Activated CD8-positive, alpha-beta memory T cell treated with anti-CD3 and anti-CD28 coated beads, Interleukin-2, amount 50 U/mL, for 1 hour (primary cell): ENCODE measurements around the gene RPS6KA2.

ENCODE experiments used
- DNase-seq: peaks from one replicate; pipeline ENCODE4 v3.0.0-alpha.2; 2020; ENCODE audit errors: extremely low read depth

RPS6KA2 gene

GRCh38 chr6:166448432-166448831 is 178.6 kb downstream of the RPS6KA2 start:
- no peak for DNase-seq

GRCh38 chr6:166446567-166447065 is 180.4 kb downstream of the RPS6KA2 start:
- no peak for DNase-seq

GRCh38 chr6:166446146-166446545 is 180.9 kb downstream of the RPS6KA2 start:
- DNase-seq, result no peak

GRCh38 chr6:166444446-166444845 is 182.6 kb downstream of the RPS6KA2 start:
- DNase-seq, result no peak

- DNase-seq, result no peak
These were observed 183.9 kb downstream of the RPS6KA2 start for GRCh38 chr6:166443166-166443565.

GRCh38 chr6:166442131-166442685 is 184.8 kb downstream of the RPS6KA2 start:
- no peak for DNase-seq

GRCh38 chr6:166441325-166442078 is 185.5 kb downstream of the RPS6KA2 start:
- DNase-seq, result no peak

GRCh38 chr6:166440729-166441128 is 186.3 kb downstream of the RPS6KA2 start:
- no peak for DNase-seq

GRCh38 chr6:166440106-166440505 is 186.9 kb downstream of the RPS6KA2 start:
- DNase-seq, result no peak

- no peak for DNase-seq
These were observed 187.5 kb downstream of the RPS6KA2 start for GRCh38 chr6:166439366-166440091.

GRCh38 chr6:166438211-166438861 is 188.7 kb downstream of the RPS6KA2 start:
- DNase-seq, result no peak

- no peak for DNase-seq
These were observed 189.4 kb downstream of the RPS6KA2 start for GRCh38 chr6:166437661-166438060.

GRCh38 chr6:166436195-166437139 is 190.6 kb downstream of the RPS6KA2 start:
- DNase-seq, result no peak

GRCh38 chr6:166435574-166435973 is 191.5 kb downstream of the RPS6KA2 start:
- DNase-seq, result no peak

- no peak for DNase-seq
These were observed 192.7 kb downstream of the RPS6KA2 start for GRCh38 chr6:166434336-166434735.

GRCh38 chr6:166433096-166433495 is 194.0 kb downstream of the RPS6KA2 start:
- no peak for DNase-seq

GRCh38 chr6:166430269-166430668 is 196.8 kb downstream of the RPS6KA2 start:
- no peak for DNase-seq

GRCh38 chr6:166424431-166424830 is 202.6 kb downstream of the RPS6KA2 start:
- no peak for DNase-seq

GRCh38 chr6:166423781-166424180 is 203.3 kb downstream of the RPS6KA2 start:
- DNase-seq, result no peak

GRCh38 chr6:166423051-166423745 is 203.9 kb downstream of the RPS6KA2 start:
- DNase-seq, result no peak
